ENCODE data around the gene CACNA1D.

The CACNA1D gene

DNA sequence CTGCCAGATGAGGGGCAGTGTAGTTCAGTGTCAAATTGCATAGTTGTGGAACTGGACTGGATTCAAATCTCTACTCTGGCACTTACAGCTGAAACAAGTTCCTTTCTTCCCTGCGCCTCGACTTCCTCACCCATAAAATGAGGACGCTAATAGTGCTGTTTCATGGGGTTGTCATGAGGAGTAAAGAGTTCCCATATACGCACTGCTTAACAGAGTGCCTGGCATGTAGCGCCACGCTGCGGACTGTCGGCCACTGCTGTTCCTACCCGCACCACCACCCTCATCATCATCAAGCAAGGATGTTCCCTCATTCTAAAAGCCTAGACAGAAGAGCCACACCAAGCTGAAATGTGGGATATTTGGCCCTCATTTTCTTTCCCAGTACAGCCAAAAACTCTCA is 259.9 kb downstream of the CACNA1D start:
- Histone ChIP-seq H3K36me3 (ENCODE audit: control insufficient read depth in 1 of 2, insufficient read depth in 2 of 2, low read depth in 1 of 2, low read length in 2 of 2) (no peaks in the 10 kb centered on the region), H3K79me1 (replicated peaks; ENCODE audit: low read length, poor library complexity, severe bottlenecking) (no peaks in the 10 kb centered on the region), H2AK5ac (ENCODE audit: low read length, severe bottlenecking) (no peak overlapping the region), H2BK5ac (ENCODE audit: low read depth, low read length, poor library complexity, severe bottlenecking) (no peak overlapping the region), H3K27ac (ENCODE audit: low read length, poor library complexity, severe bottlenecking) (no peak overlapping the region), H3K4me1 (ENCODE audit: control insufficient read depth, insufficient read depth, low read depth, low read length) (no peaks in the 10 kb centered on the region), H3K4me2 (ENCODE audit: low read length, poor library complexity, severe bottlenecking) (no peak overlapping the region), H3K18ac (ENCODE audit: low read depth in 1 of 2, low read length in 2 of 2) (no peak overlapping the region), H3K27me3 (ENCODE audit: control insufficient read depth in 1 of 2, insufficient read depth in 1 of 2, low read length in 2 of 2) (peaks cover 3 to 42% of the 10 kb centered on the region in 2 experiments), H2AFZ (ENCODE audit: low read depth, low read length) (no peak overlapping the region), H3K4ac (ENCODE audit: low read depth in 1 of 2, low read length in 2 of 2) (no peak overlapping the region), H2BK15ac (ENCODE audit: low read depth, poor library complexity, severe bottlenecking) (no peak overlapping the region), H4K8ac (ENCODE audit: low read length) (no peak overlapping the region), H3K4me3 (ENCODE audit: insufficient read depth in 1 of 2, low read depth in 1 of 2, low read length in 2 of 2) (no peak overlapping the region), H2BK120ac (ENCODE audit: low read depth, low read length) (no peak overlapping the region), H3K23ac (ENCODE audit: low read length in 2 of 2) (no peak overlapping the region), H3K9ac (ENCODE audit: low read length) (no peak overlapping the region), H2BK12ac (ENCODE audit: low read length in 2 of 2) (no peak overlapping the region), H3K9me3 (ENCODE audit: control insufficient read depth, low read length) (no peaks in the 10 kb centered on the region), H4K91ac (ENCODE audit: low read length) (no peak overlapping the region), H3K14ac (ENCODE audit: low read length in 2 of 2) (no peak overlapping the region)
- WGBS: 95% methylated on average over 9 of the region's 9 CpGs
- no peak for DNase-seq

DNA sequence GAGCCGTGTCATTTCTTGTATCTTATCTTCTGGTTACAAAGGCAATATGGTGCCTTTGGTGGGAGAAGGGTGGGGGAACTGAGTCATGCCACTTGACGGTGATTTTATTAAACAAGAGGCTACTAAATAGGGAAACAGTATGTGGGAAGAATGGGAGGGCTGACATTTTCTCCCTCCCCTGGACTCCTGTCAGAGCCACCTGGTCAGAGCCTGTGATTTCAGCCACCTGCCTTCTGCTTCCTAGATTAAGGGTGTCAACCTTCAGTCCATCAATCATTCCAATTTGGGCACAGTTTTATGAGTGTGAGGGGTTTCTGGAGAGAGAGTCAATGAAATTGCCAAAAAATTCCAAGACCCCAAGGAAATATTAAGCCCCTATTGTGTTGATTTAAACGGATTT is 264.4 kb downstream of the CACNA1D start:
- no peak overlapping the region for H2BK15ac ChIP-seq (ENCODE audit: low read depth, poor library complexity, severe bottlenecking)
- H2AK5ac ChIP-seq (ENCODE audit: low read length, severe bottlenecking): no peak overlapping the region
- no peak overlapping the region for H3K4me2 ChIP-seq (ENCODE audit: low read length, poor library complexity, severe bottlenecking)
- WGBS: 80% methylated on average over 3 of the region's 3 CpGs
- no peak overlapping the region for H2AFZ ChIP-seq (ENCODE audit: low read depth, low read length)
- H3K36me3 ChIP-seq (ENCODE audit: control insufficient read depth in 1 of 2, insufficient read depth in 2 of 2, low read depth in 1 of 2, low read length in 2 of 2): no peaks in the 10 kb centered on the region
- no peak overlapping the region for H2BK5ac ChIP-seq (ENCODE audit: low read depth, low read length, poor library complexity, severe bottlenecking)
- H2BK12ac ChIP-seq (ENCODE audit: low read length in 2 of 2): no peak overlapping the region
- H3K79me1 ChIP-seq (replicated peaks; ENCODE audit: low read length, poor library complexity, severe bottlenecking): no peaks in the 10 kb centered on the region
- H3K27me3 ChIP-seq (ENCODE audit: control insufficient read depth in 1 of 2, insufficient read depth in 1 of 2, low read length in 2 of 2): peaks cover 13 to 47% of the 10 kb centered on the region in 2 experiments
- no peak overlapping the region for H2BK120ac ChIP-seq (ENCODE audit: low read depth, low read length)
- no peak overlapping the region for H4K8ac ChIP-seq (ENCODE audit: low read length)
- DNase-seq: no peak
- H3K23ac ChIP-seq (ENCODE audit: low read length in 2 of 2): no peak overlapping the region
- no peak overlapping the region for H3K27ac ChIP-seq (ENCODE audit: low read length, poor library complexity, severe bottlenecking)
- no peak overlapping the region for H3K4ac ChIP-seq (ENCODE audit: low read depth in 1 of 2, low read length in 2 of 2)
- H4K91ac ChIP-seq (ENCODE audit: low read length): no peak overlapping the region
- H3K4me1 ChIP-seq (ENCODE audit: control insufficient read depth, insufficient read depth, low read depth, low read length): no peaks in the 10 kb centered on the region
- no peak overlapping the region for H3K9ac ChIP-seq (ENCODE audit: low read length)
- H3K9me3 ChIP-seq (ENCODE audit: control insufficient read depth, low read length): no peaks in the 10 kb centered on the region
- H3K14ac ChIP-seq (ENCODE audit: low read length in 2 of 2): no peak overlapping the region
- H3K18ac ChIP-seq (ENCODE audit: low read depth in 1 of 2, low read length in 2 of 2): no peak overlapping the region
- no peak overlapping the region for H3K4me3 ChIP-seq (ENCODE audit: insufficient read depth in 1 of 2, low read depth in 1 of 2, low read length in 2 of 2)

DNA sequence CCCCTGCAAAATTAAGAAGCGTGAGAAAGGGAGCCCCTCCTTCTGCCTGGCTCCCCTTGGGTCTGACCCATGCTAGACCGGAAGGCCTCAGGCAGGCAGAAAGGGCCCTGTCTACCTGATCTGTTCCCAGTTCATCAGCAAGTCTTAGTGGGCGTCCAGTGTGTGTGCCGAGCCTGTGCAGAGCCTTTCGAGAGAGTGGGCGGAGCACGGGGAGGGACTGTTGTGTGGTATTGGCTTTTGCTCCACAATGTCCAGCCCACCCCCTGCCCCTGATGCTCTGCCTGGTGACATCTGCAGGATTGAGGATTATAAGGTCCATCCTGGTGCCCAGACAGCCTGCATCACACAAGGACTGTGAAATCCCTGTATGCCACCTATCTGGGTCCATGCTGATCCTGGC is 268.9 kb downstream of the CACNA1D start:
- Histone ChIP-seq H3K27me3 (ENCODE audit: control insufficient read depth in 1 of 2, insufficient read depth in 1 of 2, low read length in 2 of 2) (peaks cover 26 to 55% of the 10 kb centered on the region in 2 experiments), H3K18ac (ENCODE audit: low read depth in 1 of 2, low read length in 2 of 2) (no peak overlapping the region), H2BK120ac (ENCODE audit: low read depth, low read length) (no peak overlapping the region), H3K14ac (ENCODE audit: low read length in 2 of 2) (no peak overlapping the region), H3K79me1 (replicated peaks; ENCODE audit: low read length, poor library complexity, severe bottlenecking) (no peaks in the 10 kb centered on the region), H3K23ac (ENCODE audit: low read length in 2 of 2) (no peak overlapping the region), H2BK15ac (ENCODE audit: low read depth, poor library complexity, severe bottlenecking) (no peak overlapping the region), H2AFZ (ENCODE audit: low read depth, low read length) (no peak overlapping the region), H2BK12ac (ENCODE audit: low read length in 2 of 2) (no peak overlapping the region), H3K36me3 (ENCODE audit: control insufficient read depth in 1 of 2, insufficient read depth in 2 of 2, low read depth in 1 of 2, low read length in 2 of 2) (no peaks in the 10 kb centered on the region), H3K27ac (ENCODE audit: low read length, poor library complexity, severe bottlenecking) (no peak overlapping the region), H3K9me3 (ENCODE audit: control insufficient read depth, low read length) (no peaks in the 10 kb centered on the region), H3K4ac (ENCODE audit: low read depth in 1 of 2, low read length in 2 of 2) (no peak overlapping the region), H4K8ac (ENCODE audit: low read length) (no peak overlapping the region), H3K9ac (ENCODE audit: low read length) (no peak overlapping the region), H3K4me1 (ENCODE audit: control insufficient read depth, insufficient read depth, low read depth, low read length) (no peaks in the 10 kb centered on the region), H3K4me2 (ENCODE audit: low read length, poor library complexity, severe bottlenecking) (no peak overlapping the region), H2BK5ac (ENCODE audit: low read depth, low read length, poor library complexity, severe bottlenecking) (no peak overlapping the region), H3K4me3 (ENCODE audit: insufficient read depth in 1 of 2, low read depth in 1 of 2, low read length in 2 of 2) (no peak overlapping the region), H4K91ac (ENCODE audit: low read length) (no peak overlapping the region), H2AK5ac (ENCODE audit: low read length, severe bottlenecking) (no peak overlapping the region)
- WGBS: 82% methylated on average over 7 of the region's 7 CpGs
- no peak for DNase-seq

DNA sequence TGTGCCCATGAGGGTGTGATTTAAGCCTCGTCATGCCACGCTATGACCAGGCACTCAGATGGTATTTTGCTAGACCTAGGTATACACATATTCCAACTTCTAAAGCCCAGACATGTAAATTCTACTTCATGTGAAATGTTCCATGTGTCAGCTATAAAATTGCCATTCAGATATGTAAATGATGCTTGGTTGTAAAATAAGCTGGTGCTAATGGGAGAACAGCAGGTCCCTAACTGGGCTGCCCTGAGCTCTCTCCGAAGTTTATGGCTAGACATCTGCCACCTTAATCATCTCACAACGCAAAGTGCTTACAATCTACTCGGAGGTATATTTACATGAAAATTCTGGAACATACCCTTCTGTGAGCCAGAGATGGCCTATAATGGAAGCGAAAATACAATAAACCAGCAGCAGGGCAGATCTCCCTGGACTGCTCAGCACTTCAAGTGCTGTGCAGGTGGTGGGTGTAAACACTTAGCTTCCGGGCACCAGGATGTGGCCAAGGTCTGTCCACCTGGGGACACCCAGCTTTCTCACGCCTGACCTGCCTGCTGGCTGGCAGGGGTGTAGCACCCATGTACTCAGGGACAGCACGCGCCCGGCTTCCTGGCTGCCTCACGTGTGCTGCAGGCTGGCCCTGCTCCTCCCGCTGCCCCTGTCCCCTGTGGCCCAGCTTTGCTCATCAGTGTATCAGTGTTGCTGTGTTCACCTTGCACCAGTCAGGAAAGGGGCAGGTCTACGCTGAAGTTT is 269.8 kb downstream of the CACNA1D start:
- no peak overlapping the region for H3K27ac ChIP-seq (ENCODE audit: low read length, poor library complexity, severe bottlenecking)
- no peak overlapping the region for H3K4me2 ChIP-seq (ENCODE audit: low read length, poor library complexity, severe bottlenecking)
- no peak overlapping the region for H2BK120ac ChIP-seq (ENCODE audit: low read depth, low read length)
- no peak overlapping the region for H4K8ac ChIP-seq (ENCODE audit: low read length)
- no peak overlapping the region for H3K4ac ChIP-seq (ENCODE audit: low read depth in 1 of 2, low read length in 2 of 2)
- H3K9ac ChIP-seq (ENCODE audit: low read length): no peak overlapping the region
- no peaks in the 10 kb centered on the region for H3K9me3 ChIP-seq (ENCODE audit: control insufficient read depth, low read length)
- no peak overlapping the region for H3K4me3 ChIP-seq (ENCODE audit: insufficient read depth in 1 of 2, low read depth in 1 of 2, low read length in 2 of 2)
- H3K27me3 ChIP-seq (ENCODE audit: control insufficient read depth in 1 of 2, insufficient read depth in 1 of 2, low read length in 2 of 2): peaks cover 33 to 55% of the 10 kb centered on the region in 2 experiments
- H3K36me3 ChIP-seq (ENCODE audit: control insufficient read depth in 1 of 2, insufficient read depth in 2 of 2, low read depth in 1 of 2, low read length in 2 of 2): no peaks in the 10 kb centered on the region
- H3K18ac ChIP-seq (ENCODE audit: low read depth in 1 of 2, low read length in 2 of 2): no peak overlapping the region
- no peaks in the 10 kb centered on the region for H3K79me1 ChIP-seq (replicated peaks; ENCODE audit: low read length, poor library complexity, severe bottlenecking)
- DNase-seq: no peak
- H4K91ac ChIP-seq (ENCODE audit: low read length): peak overlapping the region; percentile 71
- no peak overlapping the region for H2AFZ ChIP-seq (ENCODE audit: low read depth, low read length)
- no peak overlapping the region for H2BK5ac ChIP-seq (ENCODE audit: low read depth, low read length, poor library complexity, severe bottlenecking)
- no peak overlapping the region for H2BK15ac ChIP-seq (ENCODE audit: low read depth, poor library complexity, severe bottlenecking)
- 85% methylated on average over 13 of the region's 14 CpGs for WGBS
- H3K23ac ChIP-seq (ENCODE audit: low read length in 2 of 2): no peak overlapping the region
- no peaks in the 10 kb centered on the region for H3K4me1 ChIP-seq (ENCODE audit: control insufficient read depth, insufficient read depth, low read depth, low read length)
- no peak overlapping the region for H2AK5ac ChIP-seq (ENCODE audit: low read length, severe bottlenecking)
- peak overlapping the region in 1 of 2 experiments; percentile 42 for H3K14ac ChIP-seq (ENCODE audit: low read length in 2 of 2)
- no peak overlapping the region for H2BK12ac ChIP-seq (ENCODE audit: low read length in 2 of 2)

Data from mesenchymal stem cell (in vitro differentiated cells and primary cell).